Activated T-cell treated with anti-CD3 and anti-CD28 coated beads, Interleukin-2, amount 50 U/mL, for 48 hours (primary cell): ENCODE results near the gene CRAMP1.
"Not testable (repeated sequence)": the region's sequence is repeated elsewhere in the genome, so short reads cannot be mapped to it uniquely, and the experiment has no call there.

ENCODE experiments used
- DNase-seq, 2 experiments: peaks; one replicate each; pipeline ENCODE4 v3.0.0-alpha.2; 2020

The CRAMP1 gene

DNA sequence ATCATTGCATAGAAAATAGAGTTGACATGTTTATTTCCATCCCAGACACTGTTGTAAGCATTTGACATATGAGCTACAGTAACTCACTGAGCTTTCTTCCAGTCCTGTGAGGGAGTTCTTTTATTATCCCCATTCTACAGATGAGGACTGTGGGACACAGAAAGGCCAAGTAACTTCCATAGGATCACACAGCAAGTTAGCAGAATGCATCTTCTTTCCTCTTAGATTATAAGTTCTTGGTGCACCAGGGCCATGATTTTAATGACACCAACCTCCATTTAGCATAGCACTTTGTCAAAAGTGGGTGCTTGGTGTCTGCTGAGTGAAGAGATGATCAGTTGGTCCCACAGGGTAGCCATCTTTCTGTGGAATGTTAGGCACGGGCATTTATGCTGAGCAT, 78.7 kb downstream of the CRAMP1 start:
- DNase-seq, result no peak

DNA sequence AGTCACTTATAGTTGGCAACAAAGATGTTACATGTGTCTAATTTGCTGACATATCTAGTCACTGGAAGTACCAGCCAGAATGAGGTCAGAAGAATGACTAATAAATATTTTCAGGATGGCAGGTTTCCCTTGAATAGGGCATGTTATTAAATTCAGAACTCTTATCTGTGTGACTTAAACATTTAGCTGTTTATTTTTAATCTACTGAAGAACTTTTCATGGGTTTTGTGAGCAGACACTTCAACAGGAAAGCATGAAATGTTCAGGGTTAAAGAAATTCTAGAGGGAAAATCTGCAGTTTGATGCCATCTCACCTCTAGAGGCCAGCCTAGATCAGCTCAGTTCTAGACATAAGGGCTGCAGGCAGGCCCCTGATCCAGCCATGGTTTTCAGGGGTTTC, 79.1 kb downstream of the CRAMP1 start:
- DNase-seq, result no peak

DNA sequence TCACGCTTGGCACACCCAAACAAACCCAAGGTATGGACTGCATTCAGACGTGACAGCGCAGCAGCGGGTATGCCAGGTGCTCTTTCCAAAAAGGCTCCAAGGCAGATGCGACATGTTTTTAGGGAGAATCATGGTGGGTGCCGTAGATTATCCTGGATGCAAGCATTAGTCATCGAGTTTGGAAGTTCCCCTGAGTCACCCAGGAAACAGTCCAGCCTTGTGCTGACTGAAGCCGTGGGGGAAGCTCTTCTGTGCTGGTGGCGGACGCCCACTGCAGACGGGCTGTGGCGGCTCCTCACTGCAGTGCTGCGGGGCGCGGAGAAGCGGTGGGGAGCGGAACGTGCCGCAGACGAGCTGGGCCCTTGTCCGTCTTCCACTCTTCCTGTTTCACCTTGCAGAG, 79.8 kb downstream of the CRAMP1 start:
- no peak for DNase-seq

DNA sequence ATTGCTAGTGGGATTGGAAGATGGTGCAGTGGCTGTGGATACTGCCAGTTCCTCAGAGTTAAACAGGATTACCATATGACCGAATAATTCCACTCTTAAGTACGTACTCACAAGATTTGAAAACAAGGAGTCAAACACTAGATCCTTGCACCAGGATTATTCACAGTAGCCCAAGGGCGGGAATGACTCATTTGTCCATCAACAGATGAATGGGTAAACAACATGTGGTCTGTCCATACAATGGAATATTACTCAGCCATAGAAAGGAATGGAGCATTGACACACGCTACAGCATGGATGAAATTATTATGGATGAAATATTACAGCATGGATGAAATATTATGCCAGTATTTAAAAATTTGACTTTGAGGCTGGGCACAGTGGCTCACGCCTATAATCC, 84.7 kb downstream of the CRAMP1 start:
- no peak for DNase-seq

DNA sequence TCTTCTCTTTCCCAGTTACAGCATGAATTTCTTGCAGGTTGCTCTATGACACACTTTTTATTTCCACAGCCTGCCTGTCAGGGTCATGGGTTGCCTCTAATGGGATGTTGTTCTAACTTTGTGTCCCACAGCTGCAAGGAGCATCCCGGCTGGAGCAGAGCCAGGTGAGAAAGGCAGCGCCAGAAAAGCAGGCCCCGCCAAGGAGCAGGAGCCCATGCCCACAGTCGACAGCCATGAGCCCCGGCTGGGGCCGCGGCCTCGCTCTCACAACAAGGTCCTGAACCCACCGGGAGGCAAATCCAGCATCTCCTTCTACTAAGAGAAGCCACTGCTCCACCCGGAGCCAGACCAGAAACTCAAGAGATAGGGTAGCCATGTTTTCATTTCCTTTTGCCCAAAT, 86.5 kb downstream of the CRAMP1 start:
- DNase-seq, result no peak

DNA sequence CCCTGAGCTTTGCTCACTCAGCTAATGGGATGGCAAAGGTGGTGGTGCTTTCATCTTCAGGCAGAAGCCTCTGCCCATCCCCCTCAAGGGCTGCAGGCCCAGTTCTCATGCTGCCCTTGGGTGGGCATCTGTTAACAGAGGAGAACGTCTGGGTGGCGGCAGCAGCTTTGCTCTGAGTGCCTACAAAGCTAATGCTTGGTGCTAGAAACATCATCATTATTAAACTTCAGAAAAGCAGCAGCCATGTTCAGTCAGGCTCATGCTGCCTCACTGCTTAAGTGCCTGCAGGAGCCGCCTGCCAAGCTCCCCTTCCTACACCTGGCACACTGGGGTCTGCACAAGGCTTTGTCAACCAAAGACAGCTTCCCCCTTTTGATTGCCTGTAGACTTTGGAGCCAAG, 88.1 kb downstream of the CRAMP1 start:
- no peak for DNase-seq

DNA sequence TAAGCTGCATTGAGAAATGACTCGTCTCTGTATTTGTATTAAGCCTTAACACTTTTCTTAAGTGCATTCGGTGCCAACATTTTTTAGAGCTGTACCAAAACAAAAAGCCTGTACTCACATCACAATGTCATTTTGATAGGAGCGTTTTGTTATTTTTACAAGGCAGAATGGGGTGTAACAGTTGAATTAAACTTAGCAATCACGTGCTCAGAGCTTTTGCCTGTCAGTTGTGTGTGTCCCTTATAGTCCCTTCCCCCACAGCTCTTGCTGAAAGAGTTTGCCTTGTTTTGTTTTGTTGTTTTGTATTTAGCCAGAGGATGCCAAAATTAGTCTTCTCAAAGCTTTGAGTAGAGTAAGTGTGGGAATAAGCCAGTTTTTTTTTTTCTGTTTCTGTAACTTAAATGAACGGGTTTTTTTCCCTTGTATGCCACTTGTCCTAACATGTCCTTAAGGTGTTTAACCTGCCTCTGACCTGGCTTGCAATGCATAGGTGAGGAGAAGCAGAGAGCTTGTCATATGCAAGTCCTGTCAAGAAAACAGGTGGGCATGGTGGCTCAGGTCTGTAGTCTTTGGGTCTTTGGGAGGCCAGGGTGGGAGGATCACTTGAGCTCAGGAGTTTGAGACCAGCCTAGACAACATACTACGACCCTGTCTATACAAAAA, 89.2 kb downstream of the CRAMP1 start:
- no peak for DNase-seq

DNA sequence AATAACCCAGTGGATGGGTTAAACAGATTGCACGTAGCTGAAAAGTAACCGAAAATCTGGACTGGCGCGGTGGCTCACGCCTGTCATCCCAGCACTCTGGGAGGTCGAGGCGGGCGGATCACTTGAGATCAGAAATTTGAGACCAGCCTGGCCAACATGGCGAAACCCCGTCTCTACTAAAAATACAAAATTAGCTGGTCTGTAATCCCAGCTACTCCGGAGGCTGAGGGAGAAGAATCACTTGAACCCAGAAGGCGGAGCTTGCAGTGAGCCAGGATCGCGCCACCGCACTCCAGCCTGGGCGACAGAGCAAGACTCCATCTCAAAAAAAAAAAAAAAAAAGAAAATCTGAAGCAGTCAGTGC, 93.1 kb downstream of the CRAMP1 start:
- not testable (repeated sequence) for DNase-seq

DNA sequence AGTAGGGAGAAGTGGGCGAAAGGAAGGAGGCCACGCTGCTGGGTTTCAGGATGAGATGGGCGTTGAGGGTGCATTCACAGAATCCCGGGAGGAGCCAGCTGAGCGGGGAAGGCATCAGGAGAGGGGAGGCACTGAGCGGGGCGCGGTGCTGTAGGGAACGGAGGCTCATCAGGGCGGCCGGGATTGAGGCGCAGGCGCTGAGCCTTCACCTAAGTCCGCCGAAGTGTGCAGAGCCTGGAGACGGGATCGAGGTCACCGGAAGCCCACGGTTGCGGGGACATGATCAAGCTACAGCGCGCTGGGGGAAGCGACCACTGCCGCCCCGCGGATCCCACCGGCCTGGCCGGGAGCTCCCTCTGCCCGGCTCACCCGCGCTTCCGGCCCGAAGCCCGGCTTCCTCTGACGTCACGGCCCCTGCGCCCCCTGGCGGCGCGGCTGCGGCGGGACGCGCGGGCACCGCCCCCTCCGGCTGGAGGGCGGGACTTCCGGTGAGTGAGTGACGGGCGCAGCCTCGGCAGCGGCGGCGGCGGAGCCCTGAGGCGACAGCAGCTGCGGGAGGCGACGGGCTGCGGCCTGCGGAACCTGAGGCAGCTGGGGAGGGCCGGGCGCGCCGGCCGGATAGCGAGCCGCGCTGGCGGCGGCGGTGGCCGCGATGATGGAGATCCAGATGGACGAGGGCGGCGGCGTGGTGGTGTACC, 93.7 kb downstream of the CRAMP1 start, which contains the start of gene MAPK8IP3:
Gene MAPK8IP3 (plus strand): TSS at position 508 of the 698 bp plus-strand sequence. CDS start 145 bp downstream, at position 653.
- peak; percentile 99 for DNase-seq

DNA sequence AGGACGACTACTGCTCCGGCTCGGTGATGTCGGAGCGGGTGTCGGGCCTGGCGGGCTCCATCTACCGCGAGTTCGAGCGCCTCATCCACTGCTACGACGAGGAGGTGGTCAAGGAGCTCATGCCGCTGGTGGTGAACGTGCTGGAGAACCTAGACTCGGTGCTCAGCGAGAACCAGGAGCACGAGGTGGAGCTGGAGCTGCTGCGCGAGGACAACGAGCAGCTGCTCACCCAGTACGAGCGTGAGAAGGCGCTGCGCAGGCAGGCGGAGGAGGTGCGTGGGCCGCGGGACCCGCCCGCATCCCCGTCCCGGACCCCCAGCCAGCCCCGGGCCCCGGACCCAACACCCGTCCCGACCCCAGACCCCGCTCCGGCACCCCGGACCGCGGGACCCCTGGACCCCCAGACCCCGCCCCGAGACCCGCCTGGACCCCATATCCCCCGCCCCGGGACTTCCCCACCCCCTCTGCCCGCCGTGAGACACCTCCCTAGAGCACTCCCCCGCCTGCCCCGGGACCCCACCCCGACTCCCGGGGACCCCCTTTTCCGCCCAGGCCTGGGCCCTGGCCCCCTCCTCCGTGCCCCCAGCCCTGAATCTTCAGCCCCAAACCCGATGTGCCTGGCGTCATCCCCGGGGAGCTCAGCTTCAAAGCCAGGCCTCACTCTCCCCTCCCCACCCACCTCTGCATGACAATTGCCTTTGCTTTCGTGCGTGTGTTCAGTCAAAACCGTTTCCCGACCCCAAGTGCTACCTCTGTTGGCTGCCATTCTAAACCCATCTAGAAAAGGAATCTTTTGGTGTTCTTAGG, 94.4 kb downstream of the CRAMP1 start:
- DNase-seq, result peak; percentile 63

DNA sequence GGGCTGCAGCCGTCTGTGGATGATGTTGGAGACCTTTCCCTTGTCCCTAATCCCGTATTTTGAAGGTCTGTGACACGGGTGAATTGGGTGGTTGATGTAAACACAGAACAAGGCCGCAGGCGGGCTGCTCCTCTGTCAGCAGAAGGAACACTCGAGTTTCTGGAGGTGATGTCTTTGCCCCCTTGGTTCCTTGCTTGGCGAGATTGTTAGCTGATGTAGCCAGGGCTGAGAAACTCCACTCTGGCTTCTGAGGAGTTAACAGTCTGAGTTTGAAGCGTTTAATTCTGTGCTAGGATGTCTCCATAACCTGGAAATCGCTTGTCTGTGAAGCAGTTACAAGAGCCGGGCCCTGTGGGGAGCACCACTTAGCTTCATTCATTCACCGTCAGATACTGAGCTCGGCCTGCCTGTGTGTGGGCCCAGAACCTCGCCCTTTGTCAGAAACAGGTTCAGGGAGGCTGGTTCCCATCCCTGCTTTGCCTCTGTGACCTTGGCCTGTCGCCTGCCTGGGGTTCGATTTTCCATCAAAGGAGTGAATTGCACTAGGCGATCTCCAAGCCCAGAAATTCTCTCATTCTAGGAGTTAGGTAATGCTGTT, 95.1 kb downstream of the CRAMP1 start:
- peak; percentile 32 to 43 for DNase-seq

DNA sequence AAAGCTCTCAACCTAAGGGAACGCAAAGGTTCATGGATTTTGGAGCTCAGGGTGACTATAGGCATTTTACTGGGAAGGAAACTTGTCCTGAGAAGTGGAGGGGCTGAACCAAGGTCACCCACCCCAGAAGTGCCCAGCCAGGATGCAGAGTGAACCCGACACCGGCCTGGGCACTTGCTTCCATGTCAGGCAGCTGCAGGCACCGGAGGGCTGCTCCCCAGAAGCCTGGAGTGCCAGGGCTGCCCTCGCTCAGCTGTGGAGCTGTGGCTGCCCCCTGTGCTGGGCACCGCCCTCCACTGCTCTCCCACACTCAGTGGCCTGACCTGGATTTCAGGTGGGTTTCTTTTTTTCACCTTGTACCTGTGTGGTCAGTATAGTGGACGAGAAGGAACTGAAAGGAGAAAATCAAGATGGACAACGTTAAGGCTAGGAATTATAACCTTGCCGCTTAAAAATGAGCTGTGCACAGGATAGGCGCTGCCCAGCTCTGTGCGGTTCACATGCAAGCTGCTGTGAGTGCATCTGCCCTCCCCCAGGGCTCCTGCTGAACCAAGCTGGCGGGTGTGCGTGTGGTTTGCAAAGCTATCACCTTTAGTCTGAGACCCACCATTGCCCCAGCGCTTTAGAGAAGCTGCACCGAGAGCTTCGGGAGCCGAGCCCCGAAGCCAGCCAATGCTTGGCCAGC, 96.1 kb downstream of the CRAMP1 start:
- no peak for DNase-seq

DNA sequence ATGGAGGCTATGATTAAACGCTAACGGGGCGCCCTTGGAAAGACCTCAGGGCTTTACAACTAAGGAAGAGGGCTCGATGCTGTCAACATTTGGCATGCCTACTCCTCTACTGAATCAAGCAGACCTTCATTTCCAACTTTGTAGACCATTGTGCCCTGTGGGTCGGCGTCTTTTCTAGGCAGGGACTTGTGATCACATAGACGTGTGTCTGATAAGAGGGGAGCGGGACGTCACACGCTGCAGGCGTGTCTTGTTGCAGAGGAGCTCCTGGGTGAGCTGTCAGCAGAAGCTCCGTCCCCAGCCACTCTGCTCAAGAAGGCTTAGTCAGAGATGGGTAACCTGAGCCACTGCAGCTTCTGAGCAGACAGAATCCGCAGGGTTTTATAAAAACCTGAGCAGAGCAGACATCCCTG, 96.6 kb downstream of the CRAMP1 start:
- DNase-seq, result peak in 1 of 2 experiments; percentile 38

DNA sequence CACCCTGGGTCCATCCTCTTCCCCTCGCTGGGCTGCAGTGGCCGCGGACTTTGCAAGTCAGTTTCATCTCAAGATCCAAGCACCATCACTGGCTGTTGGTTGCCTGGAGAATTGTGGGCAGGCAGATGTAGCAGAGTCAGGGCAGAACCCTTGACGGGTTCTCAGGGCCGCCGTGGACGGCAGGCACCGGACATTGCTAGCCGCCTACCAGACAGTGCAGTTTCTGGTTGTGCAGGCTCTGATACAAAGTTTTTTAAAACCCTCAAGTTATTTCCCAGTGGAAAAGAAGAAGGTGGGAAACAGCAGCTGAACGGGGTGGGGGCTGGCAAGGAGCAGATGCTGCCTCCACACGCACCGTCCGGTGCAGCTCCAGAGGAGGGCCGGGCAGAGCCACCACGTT, 97.2 kb downstream of the CRAMP1 start:
- DNase-seq, result no peak

DNA sequence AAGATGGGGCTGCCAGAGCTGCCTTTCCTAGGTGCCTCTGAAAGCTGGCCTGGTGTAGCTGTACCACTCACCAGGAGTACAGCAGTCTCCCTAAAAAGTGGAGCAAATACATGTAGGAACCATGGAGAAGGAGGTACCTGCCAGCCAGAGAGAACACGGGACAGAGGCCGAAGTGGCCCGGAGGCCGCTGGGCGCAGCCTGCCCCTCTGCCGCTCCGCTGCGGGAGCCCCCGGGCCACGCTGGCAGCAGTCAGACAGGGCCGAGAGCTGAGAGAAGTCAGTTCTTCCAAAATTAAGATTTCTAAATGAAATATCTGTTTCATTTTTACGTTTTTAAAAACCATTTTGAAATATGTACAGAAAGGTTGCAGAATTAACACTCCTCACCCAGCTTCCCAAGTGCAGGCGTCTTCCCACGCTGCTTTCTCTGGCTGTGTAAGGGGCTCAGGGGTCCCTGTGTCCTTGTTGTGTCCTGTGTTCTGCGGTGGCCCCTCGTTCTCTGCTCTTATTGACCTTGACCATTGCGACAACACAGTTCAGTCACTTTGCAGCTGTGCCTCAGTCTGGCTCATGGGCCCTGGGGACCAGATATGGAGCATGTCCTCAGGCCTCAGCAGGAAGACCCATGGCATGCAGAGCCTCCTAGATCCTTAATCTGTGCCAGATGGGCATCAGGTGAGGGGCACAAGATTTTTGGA, 98.8 kb downstream of the CRAMP1 start:
- no peak for DNase-seq

DNA sequence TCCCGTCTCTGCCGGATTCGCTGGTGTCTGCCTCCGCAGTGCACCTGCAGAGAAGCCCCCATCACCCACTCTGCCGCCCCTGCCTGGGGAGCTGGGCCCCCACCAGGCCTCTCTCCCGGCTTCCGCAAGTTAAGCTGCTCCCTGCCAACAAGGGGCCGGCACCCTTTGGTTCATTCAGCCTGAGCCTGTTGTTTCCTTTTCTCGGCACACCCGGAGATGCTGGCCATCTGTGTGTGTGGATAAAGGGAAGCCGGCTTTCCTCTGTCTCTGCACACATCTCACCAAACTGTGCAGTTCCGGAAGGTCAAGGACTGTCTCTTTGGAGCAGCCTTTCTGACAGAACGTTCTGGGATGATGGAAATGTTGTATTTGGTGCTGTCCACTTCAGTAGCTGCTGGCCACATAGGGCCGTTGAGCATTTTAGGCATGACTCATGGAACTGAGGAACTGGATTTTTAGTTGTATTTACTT, 100.7 kb downstream of the CRAMP1 start:
- DNase-seq, result no peak

DNA sequence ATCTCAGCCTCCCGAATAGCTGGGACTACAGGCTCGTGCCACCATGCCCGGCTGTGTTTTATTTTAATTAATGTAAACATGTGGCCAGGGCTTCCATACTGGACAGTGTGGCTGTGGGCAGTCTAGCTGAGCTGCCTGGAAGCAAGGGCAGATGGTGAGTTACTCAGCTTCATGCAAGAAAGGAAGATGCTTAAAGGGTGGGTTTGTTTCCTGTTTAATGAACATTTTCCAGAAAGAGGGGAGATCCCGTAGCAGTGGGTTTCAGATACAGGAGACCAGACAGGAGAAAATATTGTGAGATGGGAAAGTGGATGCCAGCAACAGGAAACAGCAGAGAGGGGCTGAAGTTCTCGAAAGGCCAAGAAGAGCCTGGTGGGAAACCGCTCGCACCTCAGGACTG, 101.2 kb downstream of the CRAMP1 start:
- DNase-seq, result no peak

DNA sequence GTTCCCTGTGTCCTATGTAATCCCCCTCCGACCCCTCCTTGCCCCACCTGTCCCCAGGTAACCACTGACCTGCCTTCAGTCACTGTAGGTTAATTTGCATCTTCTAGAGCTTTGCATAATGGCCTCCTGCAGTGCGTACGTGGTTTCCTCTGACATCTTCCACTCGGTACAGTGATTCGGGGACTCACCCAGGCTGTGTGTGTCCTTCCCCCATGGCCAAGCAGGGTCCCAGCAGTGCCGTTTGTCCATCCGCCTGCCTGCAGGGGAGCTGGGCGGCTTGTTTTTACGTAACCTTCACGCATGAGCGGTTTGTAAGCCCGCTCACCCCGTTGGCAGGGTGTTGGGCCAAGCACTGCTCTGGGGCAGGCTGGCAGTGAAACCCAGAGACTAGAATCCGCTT, 101.8 kb downstream of the CRAMP1 start:
- DNase-seq, result no peak

DNA sequence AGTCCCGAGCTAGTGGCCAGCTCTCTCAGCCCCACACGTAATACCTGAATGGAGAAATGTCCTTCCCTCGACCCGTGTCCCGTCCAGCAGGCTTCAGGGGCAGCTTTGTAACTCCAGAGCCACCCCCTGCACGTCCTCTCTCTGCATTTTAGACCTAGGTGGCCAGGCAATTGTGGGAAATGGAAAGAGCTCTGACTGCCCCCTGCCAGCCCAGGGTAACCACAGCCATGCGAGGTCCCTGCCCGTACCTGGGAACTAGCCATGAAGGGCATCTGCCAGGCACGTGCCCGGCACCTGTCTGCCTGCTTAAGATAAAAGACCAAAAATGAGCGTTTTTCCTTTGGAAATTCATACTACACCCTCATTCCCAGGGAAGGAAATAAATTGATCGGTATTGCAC, 103.1 kb downstream of the CRAMP1 start:
- no peak for DNase-seq

DNA sequence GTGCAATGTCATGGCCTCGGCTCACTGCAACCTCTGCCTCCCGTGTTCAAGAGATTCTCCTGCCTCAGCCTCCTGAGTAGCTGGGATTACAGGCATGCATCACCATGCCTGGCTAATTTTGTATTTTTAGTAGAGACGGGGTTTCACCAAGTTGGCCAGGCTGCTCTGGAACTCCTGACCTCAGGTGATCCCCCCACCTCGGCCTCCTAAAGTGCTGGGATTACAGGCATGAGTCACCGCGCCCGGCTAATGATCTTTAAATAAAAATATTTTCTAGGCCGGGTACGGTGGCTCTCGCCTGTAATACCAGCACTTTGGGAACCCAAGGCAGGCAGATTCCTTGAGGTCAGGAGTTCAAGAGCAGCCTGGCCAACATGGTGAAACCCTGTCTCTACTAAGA, 106.1 kb downstream of the CRAMP1 start:
- DNase-seq, result not testable (repeated sequence)

DNA sequence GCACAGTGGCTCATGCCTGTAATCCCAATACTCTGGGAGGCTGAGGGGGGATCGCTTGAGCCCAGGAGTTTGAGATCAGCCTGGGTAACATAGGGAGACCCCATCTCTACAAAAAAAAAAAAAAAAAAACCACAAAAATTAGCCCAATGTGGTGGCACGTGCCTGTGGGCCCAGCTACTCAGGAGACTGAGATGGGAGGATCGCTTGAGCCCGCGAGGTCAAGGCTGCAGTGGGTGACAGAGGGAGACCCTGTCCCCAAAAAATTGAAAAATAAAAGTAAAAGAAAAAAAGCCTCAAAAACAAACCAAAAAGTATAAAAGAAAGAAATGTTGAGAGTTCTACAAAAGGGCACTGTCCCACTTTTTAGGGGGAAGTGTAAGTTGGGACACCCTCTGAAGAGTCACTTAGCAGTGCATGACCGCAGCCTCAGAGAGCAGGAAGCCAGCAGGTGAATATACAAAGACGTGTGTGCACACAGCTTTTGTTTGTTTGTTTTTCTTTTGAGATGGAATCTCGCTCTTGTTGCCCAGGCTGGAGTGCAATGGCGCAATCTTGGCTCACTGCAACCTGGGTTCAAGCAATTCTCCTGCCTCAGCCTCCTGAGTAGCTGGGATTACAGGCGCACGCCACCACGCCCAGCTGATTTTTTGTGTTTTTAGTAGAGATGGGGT, 107.5 kb downstream of the CRAMP1 start:
- not testable (repeated sequence) for DNase-seq
